CD4-positive, alpha-beta T cell (primary cell): ENCODE results near the gene BARX2. TPM values are rescaled to one million over a fixed set of nuclear protein-coding genes. Genes with fewer than 3 reads are reported as not detected.
A peak's percentile ranks its signal among the peaks of the same experiment; 100 is the strongest.

Source experiments
- ATAC-seq: fragments of 200-7000 bp; cut with Tn5 transposase; one replicate; pipeline ENCODE4 v1.10.0; 2022; ENCODE audit warnings: mild to moderate bottlenecking; ENCODE audit not compliant: poor library complexity
- CTCF ChIA-PET: fragments of 350-600 bp; sonication (Branson Sonifier 250); formaldehyde crosslinking; loops from one replicate; lab custom pipeline; 2021; ENCODE audit warnings: antibody characterized with exemption, inconsistent platforms; lab: Charles Lee
- POLR2A ChIA-PET: fragments of 350-600 bp; sonication (Branson Sonifier 250); formaldehyde crosslinking; loops from one replicate; lab custom pipeline; 2021; ENCODE audit warnings: antibody characterized with exemption, inconsistent platforms; lab: Charles Lee
- DNase-seq, 14 experiments: peaks; one replicate each; pipeline ENCODE4 v3.0.0-alpha.2; 2013 to 2020; ENCODE audit warnings: mixed read lengths in 2 of 14
- H3K27ac ChIP-seq, 2 donors: one replicate each; pipeline versions ENCODE4 v1.5.1 to v1.7.0; 2013; ENCODE audit warnings: low read length in 2 of 2, low read depth in 1 of 2, mild to moderate bottlenecking in 1 of 2
- H3K27me3 ChIP-seq, 2 experiments: 1 replicate in 1 of 2; 2 replicates in 1 of 2; pipeline versions ENCODE4 v1.6.1 to v1.7.0; 2013; ENCODE audit warnings: low read length in 2 of 2, control low read depth in 1 of 2, mild to moderate bottlenecking in 1 of 2, moderate library complexity in 1 of 2; ENCODE audit not compliant: insufficient read depth in 2 of 2, control insufficient read depth in 1 of 2
- H3K36me3 ChIP-seq: one replicate; pipeline ENCODE4 v1.6.1; 2013; ENCODE audit warnings: low read length, control low read depth; ENCODE audit not compliant: insufficient read depth
- H3K4me1 ChIP-seq: one replicate; pipeline ENCODE4 v1.6.1; 2013; ENCODE audit warnings: low read length, control low read depth; ENCODE audit not compliant: insufficient read depth
- H3K4me3 ChIP-seq: one replicate; pipeline ENCODE4 v1.5.1; 2013; ENCODE audit warnings: mild to moderate bottlenecking, low read length, moderate library complexity
- H3K9me3 ChIP-seq, 2 experiments: 1 replicate in 1 of 2; 2 replicates in 1 of 2; pipeline versions ENCODE4 v1.6.1 to v1.7.0; 2013; ENCODE audit warnings: low read length in 2 of 2, mild to moderate bottlenecking in 2 of 2, control low read depth in 1 of 2, moderate library complexity in 1 of 2; ENCODE audit not compliant: control insufficient read depth in 1 of 2, insufficient read depth in 1 of 2
- H3K27ac Mint-ChIP-seq: one replicate; pipeline ENCODE4 v1.8.0; 2020; ENCODE audit warnings: mixed read lengths
- H3K27me3 Mint-ChIP-seq: one replicate; pipeline ENCODE4 v1.8.0; 2021; ENCODE audit warnings: mixed read lengths
- H3K36me3 Mint-ChIP-seq: one replicate; pipeline ENCODE4 v1.8.0; 2021; ENCODE audit warnings: low read depth, mixed read lengths
- H3K4me1 Mint-ChIP-seq: one replicate; pipeline ENCODE4 v1.8.0; 2021; ENCODE audit warnings: low read depth, mixed read lengths
- H3K4me3 Mint-ChIP-seq: one replicate; pipeline ENCODE4 v1.8.0; 2020; ENCODE audit warnings: mild to moderate bottlenecking, mixed read lengths
- H3K9me3 Mint-ChIP-seq: one replicate; pipeline ENCODE4 v1.8.0; 2020; ENCODE audit warnings: mixed read lengths
- intact Hi-C, 2 experiments: fragments of 100-400 bp; cut with DNase I in 1 of 2; cut with micrococcal nuclease in 1 of 2; formaldehyde crosslinking; loops; one replicate each; pipeline versions ENCODE4 v1.15.1 to v1.9.0; 2023 to 2025; cut with DNase I, micrococcal nuclease
- total RNA-seq, 174 experiments: library from RNA in 2 of 174; stranded (reverse) in 2 of 174; gene quantifications; one replicate each; pipeline ENCODE4 v1.2.3 and lab custom pipeline; 2021 to 2026
- TF ChIP-seq, protein P1 (sequence below): fragments of 200-600 bp; IDR thresholded peaks from one replicate; pipeline ENCODE4 v1.8.0; 2022; ENCODE audit warnings: antibody characterized with exemption, mild to moderate bottlenecking

BARX2 gene
- total RNA-seq, 2 experiments from 2014 or later = not detected

DNA sequence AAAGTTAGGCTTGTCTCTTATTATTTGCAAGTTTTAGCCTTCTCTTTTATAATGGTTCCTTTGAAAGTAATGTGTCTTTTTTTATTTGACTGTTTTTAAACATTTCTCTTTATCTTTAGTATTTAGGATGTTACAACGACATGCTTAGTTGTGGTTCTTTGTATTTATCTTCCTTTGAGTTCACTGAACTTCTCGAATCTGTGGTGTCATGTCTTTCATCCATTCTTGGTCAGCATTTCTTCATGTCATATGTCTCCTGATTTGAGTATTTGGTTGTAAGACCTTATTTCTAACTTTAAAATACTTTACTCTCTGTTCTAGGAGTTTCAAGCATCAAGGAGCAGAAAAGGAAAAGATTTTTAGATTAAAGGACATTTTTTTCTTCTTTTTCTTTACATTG, 15.9 kb upstream of the BARX2 start:
- H3K27me3 ChIP-seq = peaks cover 12 to 27% of the 10 kb centered on the region in 2 experiments
- H3K9me3 ChIP-seq = peaks cover 0 to 3% of the 10 kb centered on the region in 2 experiments
- TF ChIP-seq, protein P1, sequence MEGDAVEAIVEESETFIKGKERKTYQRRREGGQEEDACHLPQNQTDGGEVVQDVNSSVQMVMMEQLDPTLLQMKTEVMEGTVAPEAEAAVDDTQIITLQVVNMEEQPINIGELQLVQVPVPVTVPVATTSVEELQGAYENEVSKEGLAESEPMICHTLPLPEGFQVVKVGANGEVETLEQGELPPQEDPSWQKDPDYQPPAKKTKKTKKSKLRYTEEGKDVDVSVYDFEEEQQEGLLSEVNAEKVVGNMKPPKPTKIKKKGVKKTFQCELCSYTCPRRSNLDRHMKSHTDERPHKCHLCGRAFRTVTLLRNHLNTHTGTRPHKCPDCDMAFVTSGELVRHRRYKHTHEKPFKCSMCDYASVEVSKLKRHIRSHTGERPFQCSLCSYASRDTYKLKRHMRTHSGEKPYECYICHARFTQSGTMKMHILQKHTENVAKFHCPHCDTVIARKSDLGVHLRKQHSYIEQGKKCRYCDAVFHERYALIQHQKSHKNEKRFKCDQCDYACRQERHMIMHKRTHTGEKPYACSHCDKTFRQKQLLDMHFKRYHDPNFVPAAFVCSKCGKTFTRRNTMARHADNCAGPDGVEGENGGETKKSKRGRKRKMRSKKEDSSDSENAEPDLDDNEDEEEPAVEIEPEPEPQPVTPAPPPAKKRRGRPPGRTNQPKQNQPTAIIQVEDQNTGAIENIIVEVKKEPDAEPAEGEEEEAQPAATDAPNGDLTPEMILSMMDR = no peak
- ChIA-PET CTCF (no interaction called here), POLR2A (no interaction called here)
- no peaks in the 10 kb centered on the region for H3K4me1 Mint-ChIP-seq
- no peaks in the 10 kb centered on the region for H3K36me3 ChIP-seq
- H3K4me3 ChIP-seq = no peak overlapping the region
- H3K4me3 Mint-ChIP-seq = no peak overlapping the region
- H3K27ac Mint-ChIP-seq = no peak overlapping the region
- H3K27ac ChIP-seq = no peak overlapping the region
- DNase-seq (no peak), ATAC-seq (no peak)
- H3K9me3 Mint-ChIP-seq = peaks cover 2% of the 10 kb centered on the region
- peaks cover 3% of the 10 kb centered on the region for H3K27me3 Mint-ChIP-seq
- intact Hi-C loops = loop anchor here in 1 of 2 experiments (5.0 to 10.0 kb wide), 2 partner anchors 55 to 773 kb away; no protein-coding TSS in a partner anchor
- peaks cover 5% of the 10 kb centered on the region for H3K4me1 ChIP-seq
- H3K36me3 Mint-ChIP-seq = no peaks in the 10 kb centered on the region

DNA sequence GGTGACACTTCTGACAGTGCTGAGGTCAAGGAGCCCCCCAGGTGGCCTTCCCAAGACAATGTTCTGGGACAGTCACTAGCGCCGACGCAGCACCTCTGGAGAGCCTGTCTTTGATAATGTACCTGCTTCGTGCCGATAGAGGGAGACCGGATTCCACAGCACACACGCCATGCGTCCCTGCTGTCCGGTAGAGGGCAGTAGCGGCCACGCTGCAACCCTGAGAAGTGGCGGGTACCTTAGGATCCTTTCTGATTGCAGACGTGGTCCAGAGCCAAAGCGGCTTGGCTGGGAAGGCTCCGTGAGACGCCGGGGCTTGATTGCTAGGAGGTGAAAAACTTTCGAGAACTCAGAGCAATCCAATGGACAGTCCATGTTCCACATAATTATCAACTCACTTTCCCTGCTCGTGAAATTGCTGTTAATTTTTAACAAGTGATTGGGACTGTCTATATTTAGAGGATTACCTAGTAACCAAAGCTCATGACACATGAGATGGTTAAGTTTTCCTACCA, 11.4 kb upstream of the BARX2 start:
- Histone ChIP-seq H3K4me3 (no peak overlapping the region), H3K27ac (no peak overlapping the region), H3K4me1 (peaks cover 5% of the 10 kb centered on the region), H3K27me3 (peaks cover 13 to 60% of the 10 kb centered on the region in 2 experiments), H3K36me3 (no peaks in the 10 kb centered on the region), H3K9me3 (peaks cover 0 to 3% of the 10 kb centered on the region in 2 experiments)
- Mint-ChIP-seq H3K27me3 (peaks cover 40% of the 10 kb centered on the region), H3K9me3 (peaks cover 2% of the 10 kb centered on the region), H3K4me1 (no peaks in the 10 kb centered on the region), H3K4me3 (no peak overlapping the region), H3K27ac (no peak overlapping the region), H3K36me3 (no peaks in the 10 kb centered on the region)
- ATAC-seq = peak; percentile 99
- CTCF ChIA-PET = no interaction called here
- POLR2A ChIA-PET = interaction anchor here (0.7 kb wide), 1 partner anchor 383 kb away, joined by 3 read pairs; no protein-coding TSS in a partner anchor
- TF ChIP-seq, protein P1 = peak; percentile 99
- intact Hi-C loops = loop anchor here (1.0 to 5.0 kb wide), 6 partner anchors 331 to 768 kb away; no protein-coding TSS in a partner anchor
- DNase-seq = peak; percentile 62 to 85 (median 70)

DNA sequence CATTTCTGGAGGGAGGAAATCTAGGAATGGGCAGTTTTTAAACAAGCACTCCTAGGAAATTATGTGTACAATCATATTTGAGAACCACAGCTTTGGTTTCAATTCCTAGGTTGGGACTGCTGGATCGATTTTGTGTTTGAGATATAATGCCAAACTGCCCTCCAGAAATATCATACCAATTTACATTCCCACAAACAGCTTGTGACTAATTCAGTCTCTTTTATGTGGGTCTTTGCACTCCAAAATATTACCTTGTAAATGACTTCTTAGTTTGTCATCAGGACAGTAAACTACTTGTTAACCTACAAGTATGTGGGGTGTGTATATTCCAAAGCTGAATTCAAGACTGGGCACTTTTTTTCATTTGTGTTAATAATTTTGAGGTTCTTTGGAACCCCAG, 9.8 kb upstream of the BARX2 start:
- Histone ChIP-seq H3K4me3 (no peak overlapping the region), H3K27me3 (peaks cover 19 to 70% of the 10 kb centered on the region in 2 experiments), H3K4me1 (peaks cover 5% of the 10 kb centered on the region), H3K9me3 (no peaks in the 10 kb centered on the region), H3K36me3 (no peaks in the 10 kb centered on the region), H3K27ac (no peak overlapping the region)
- H3K36me3 Mint-ChIP-seq = no peaks in the 10 kb centered on the region
- no peaks in the 10 kb centered on the region for H3K9me3 Mint-ChIP-seq
- intact Hi-C loops = loop anchor here in 1 of 2 experiments (2.0 kb wide), 1 partner anchor 331 kb away; no protein-coding TSS in a partner anchor
- ChIA-PET POLR2A (no interaction called here), CTCF (no interaction called here)
- TF ChIP-seq, protein P1 = no peak
- ATAC-seq = no peak
- H3K4me1 Mint-ChIP-seq = no peaks in the 10 kb centered on the region
- peaks cover 56% of the 10 kb centered on the region for H3K27me3 Mint-ChIP-seq
- H3K4me3 Mint-ChIP-seq = no peak overlapping the region
- H3K27ac Mint-ChIP-seq = no peak overlapping the region
- no peak for DNase-seq
